ENCODE measurements around the gene OR6J1. TPM values are rescaled to one million over a fixed set of nuclear protein-coding genes. Genes with fewer than 3 reads are reported as not detected.

OR6J1 gene
- total RNA-seq, 2 donors from 2014 or later, result not detected

DNA sequence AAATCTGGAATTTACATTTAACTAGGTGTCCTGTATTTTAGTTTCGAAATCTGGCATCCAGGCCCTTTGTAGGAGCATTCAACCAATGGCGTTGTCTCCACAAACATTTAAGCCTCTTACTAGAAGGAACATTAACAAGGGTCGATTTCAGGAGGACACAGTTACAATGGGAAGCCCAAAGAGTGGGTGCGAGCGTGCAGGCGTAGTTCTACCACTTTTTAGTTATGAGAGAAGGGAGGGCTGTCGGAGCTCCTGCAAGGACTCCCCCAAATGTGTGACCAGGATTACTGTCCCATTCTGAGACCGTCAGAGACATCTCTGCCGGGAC, 46.4 kb downstream of the OR6J1 start:
- Histone ChIP-seq H3K27me3 (no peaks in the 10 kb centered on the region), H3K4me1 (peaks cover 0 to 17% of the 10 kb centered on the region in 2 donors), H3K9me3 (no peaks in the 10 kb centered on the region), H3K27ac (peak overlapping the region; percentile 90 to 94), H3K4me3 (peak overlapping the region; percentile 82 to 83), H3K36me3 (peaks cover 11% of the 10 kb centered on the region)
- TF ChIP-seq, protein P1, sequence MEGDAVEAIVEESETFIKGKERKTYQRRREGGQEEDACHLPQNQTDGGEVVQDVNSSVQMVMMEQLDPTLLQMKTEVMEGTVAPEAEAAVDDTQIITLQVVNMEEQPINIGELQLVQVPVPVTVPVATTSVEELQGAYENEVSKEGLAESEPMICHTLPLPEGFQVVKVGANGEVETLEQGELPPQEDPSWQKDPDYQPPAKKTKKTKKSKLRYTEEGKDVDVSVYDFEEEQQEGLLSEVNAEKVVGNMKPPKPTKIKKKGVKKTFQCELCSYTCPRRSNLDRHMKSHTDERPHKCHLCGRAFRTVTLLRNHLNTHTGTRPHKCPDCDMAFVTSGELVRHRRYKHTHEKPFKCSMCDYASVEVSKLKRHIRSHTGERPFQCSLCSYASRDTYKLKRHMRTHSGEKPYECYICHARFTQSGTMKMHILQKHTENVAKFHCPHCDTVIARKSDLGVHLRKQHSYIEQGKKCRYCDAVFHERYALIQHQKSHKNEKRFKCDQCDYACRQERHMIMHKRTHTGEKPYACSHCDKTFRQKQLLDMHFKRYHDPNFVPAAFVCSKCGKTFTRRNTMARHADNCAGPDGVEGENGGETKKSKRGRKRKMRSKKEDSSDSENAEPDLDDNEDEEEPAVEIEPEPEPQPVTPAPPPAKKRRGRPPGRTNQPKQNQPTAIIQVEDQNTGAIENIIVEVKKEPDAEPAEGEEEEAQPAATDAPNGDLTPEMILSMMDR (IDR thresholded peaks at IDR 0.05), result no peak
- DNase-seq (ENCODE audit: low spot score), result no peak

DNA sequence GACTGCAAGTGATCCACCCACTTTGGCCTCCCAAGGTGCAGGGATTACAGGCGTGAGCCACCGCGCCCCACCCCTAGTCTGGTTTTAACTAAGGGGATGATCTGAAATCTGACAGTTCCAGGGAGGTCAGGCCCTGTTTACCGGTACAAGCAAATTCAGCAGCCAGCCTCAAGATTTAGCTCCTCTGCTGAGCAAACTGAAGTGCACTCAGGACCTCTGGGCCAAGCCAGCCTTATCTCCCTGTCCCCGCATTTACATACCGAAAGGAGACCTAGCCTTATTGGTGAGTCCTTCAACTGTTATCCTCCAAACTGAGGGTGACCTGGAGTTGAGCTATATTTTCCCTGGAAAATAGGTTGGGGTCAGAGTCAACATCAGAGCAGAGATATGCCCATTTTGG, 46.9 kb downstream of the OR6J1 start:
- no peaks in the 10 kb centered on the region for H3K9me3 ChIP-seq
- H3K27me3 ChIP-seq, result no peaks in the 10 kb centered on the region
- peak overlapping the region in 1 of 2 donors; percentile 83 for H3K4me3 ChIP-seq
- peaks cover 0 to 17% of the 10 kb centered on the region in 2 donors for H3K4me1 ChIP-seq
- DNase-seq (ENCODE audit: low spot score), result no peak
- TF ChIP-seq, protein P1 (IDR thresholded peaks at IDR 0.05), result no peak
- no peak overlapping the region for H3K27ac ChIP-seq
- H3K36me3 ChIP-seq, result peaks cover 6% of the 10 kb centered on the region

DNA sequence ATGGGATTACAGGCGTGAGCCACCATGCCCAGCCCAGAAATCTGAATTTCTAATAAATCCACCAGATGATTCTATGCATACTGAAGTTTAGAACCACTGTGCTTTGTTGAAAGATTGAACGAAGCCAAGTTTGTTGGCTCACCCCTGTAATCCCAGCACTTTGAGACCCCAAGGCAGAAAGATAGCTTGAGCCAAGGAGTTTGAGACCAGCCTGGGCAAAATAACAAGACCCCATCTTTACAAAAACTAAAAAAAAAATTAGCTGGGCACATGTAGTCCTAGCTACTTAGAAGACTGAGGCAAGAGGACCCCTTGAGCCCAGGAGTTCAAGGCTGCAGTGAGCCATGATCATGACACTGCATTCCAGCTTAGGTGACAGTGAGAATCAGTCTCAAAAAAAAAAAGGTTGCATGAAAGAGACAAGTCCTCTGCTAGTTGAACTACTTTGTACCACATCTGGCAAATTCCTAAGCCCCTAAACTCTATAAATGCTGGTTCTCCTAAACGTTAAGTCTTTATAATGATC, 47.7 kb downstream of the OR6J1 start:
- DNase-seq (ENCODE audit: low spot score), result no peak
- Histone ChIP-seq H3K36me3 (no peaks in the 10 kb centered on the region), H3K9me3 (no peaks in the 10 kb centered on the region), H3K27ac (no peak overlapping the region), H3K4me3 (no peak overlapping the region), H3K27me3 (no peaks in the 10 kb centered on the region), H3K4me1 (peaks cover 0 to 17% of the 10 kb centered on the region in 2 donors)
- TF ChIP-seq, protein P1 (IDR thresholded peaks at IDR 0.05), result no peak

DNA sequence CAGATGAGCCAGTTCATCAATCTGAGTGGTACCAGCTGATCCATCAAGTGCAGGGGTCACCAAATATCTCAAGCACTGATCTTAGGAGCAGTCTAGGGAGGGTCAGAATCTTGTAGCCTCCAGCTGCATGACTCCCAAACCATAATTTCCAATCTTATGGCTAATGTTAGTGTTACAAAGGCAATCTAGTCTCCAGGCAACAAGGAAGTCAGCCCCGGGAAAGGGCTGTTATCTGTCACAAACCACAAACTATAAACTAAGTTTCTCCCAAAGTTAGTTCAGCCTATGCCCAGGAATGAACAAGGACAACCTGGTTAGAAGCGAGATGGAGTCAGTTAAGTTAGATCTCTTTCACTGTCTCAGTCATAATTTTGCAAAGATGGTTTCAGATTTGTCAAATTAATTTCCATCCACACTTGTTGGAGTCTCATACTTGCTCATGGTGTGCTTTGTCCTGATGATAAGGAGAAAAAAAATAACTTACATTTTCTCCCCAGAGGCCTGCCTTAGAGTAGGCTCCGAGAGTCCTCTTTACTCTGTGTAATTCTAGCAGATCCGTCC, 49.9 kb downstream of the OR6J1 start:
- peaks cover 0 to 16% of the 10 kb centered on the region in 2 donors for H3K4me1 ChIP-seq
- TF ChIP-seq, protein P1 (IDR thresholded peaks at IDR 0.05), result no peak
- no peaks in the 10 kb centered on the region for H3K9me3 ChIP-seq
- no peaks in the 10 kb centered on the region for H3K27me3 ChIP-seq
- H3K36me3 ChIP-seq, result no peaks in the 10 kb centered on the region
- DNase-seq (ENCODE audit: low spot score), result no peak
- no peak overlapping the region for H3K4me3 ChIP-seq
- H3K27ac ChIP-seq, result no peak overlapping the region

DNA sequence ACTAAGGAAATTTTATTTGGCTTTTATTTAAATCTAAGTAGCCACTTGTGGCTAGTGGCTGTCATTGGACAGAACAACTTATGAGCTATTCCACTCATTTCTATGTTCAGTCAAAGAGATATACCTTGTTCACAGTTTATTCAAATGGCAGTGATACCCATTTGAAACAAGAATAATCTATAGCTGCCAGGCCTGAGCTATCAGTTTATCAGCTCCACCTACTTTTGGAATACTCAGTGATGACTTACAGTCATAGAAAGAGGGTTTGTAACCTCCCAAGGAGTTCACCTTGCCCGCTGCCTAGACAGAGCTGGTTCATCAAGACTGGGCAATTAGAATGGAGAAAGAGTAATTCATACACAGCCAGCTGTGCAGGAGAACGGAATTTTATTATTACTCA, 50.6 kb downstream of the OR6J1 start:
- Histone ChIP-seq H3K4me3 (no peak overlapping the region), H3K4me1 (peaks cover 0 to 10% of the 10 kb centered on the region in 2 donors), H3K9me3 (no peaks in the 10 kb centered on the region), H3K27me3 (no peaks in the 10 kb centered on the region), H3K36me3 (no peaks in the 10 kb centered on the region), H3K27ac (no peak overlapping the region)
- no peak for DNase-seq (ENCODE audit: low spot score)
- TF ChIP-seq, protein P1 (IDR thresholded peaks at IDR 0.05), result no peak

DNA sequence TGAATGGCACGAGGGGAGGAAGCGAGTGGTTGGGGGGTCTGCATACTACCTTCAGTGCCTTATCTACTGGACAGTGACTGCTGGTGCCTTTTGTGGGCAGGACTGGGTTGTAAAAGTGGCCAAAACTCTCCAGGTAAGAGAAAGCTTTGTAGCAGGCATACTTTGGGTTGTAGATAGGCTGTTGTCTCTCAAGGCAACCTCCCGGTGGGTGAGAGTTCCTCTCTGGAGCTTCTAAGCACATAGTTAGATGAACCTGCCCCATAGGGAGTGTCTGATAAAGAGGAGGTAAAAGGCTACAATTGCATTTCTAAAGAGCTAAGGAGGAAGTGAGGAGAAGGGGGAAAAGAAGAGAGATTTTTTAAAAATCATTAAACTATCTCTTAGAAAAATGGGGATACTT, 51.0 kb downstream of the OR6J1 start:
- H3K4me3 ChIP-seq, result no peak overlapping the region
- H3K27me3 ChIP-seq, result no peaks in the 10 kb centered on the region
- TF ChIP-seq, protein P1 (IDR thresholded peaks at IDR 0.05), result no peak
- no peaks in the 10 kb centered on the region for H3K9me3 ChIP-seq
- no peak for DNase-seq (ENCODE audit: low spot score)
- no peak overlapping the region for H3K27ac ChIP-seq
- H3K36me3 ChIP-seq, result no peaks in the 10 kb centered on the region
- H3K4me1 ChIP-seq, result peaks cover 0 to 13% of the 10 kb centered on the region in 2 donors

Data from right atrium auricular region (tissue), 2 donors.